ENCODE results near the gene TFDP2.
"Not testable (repeated sequence)": the region's sequence is repeated elsewhere in the genome, so short reads cannot be mapped to it uniquely, and the experiment has no call there.

Gene TFDP2

GRCh38 chr3:142081178-142081577, 68.2 kb downstream of the TFDP2 start:
- no peak overlapping the region for H3K4me3 ChIP-seq (ENCODE audit: low read length)
- DNase-seq (ENCODE audit: low read depth, low spot score): no peak

GRCh38 chr3:142077859-142078500, 71.4 kb downstream of the TFDP2 start:
- DNase-seq (ENCODE audit: low read depth, low spot score): no peak

DNA sequence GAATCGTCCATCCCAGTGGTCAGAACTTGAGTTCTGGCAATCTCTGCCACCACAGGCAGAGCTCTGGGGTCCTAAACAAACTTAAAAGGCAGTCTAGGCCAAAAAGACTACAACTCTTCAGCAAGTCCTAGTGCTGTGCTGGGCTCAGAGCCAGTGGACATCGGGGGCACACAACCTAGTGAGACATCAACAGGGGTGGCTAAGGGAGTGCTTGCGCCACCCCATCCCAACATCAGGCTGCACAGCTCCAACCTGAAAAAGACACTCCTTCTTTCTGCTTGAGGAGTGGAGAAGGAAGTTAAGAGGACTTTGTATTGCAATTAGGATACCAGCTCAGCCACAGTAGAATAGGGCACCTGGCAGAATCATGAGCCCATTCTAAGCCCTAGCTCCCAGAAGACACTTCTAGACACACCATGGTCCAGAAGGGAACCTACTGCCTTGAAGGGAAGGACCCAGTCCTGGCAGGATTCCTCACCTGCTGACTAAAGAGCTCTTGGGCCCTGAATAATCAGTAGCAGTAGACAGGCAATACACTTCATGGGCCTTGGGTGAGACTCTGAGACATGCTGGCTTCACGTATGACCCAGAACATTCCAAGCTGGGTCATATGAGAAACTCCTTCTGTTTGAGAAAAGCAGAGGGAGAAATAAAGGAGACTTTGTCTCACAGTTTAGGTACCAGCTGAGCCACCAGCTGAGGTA, 72.0 kb downstream of the TFDP2 start:
- H3K4me3 ChIP-seq (ENCODE audit: low read length): no peak overlapping the region
- DNase-seq (ENCODE audit: low read depth, low spot score): no peak

More at GRCh38 chr3:142077859-142078500, 71.4 kb downstream of the TFDP2 start:
- H3K4me3 ChIP-seq (ENCODE audit: low read length): no peak overlapping the region

DNA sequence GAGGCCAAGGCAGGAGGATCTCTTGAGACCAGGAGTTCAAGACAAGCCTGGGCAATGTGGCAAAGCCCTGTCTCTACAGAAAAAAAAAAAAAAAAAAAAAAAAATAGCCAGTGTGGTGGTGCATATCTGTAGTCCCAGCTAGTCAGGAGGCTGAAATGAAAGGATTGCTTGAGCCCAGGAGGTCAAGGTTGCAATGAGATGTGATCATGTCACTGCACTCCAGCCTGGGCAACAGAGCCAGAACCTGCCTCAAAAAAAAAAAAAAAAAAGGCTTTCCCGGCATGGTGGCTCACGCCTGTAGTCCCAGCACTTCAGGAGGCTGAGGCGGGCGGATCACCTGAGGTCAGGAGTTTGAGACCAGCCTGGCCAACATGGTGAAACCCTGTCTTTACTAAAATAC, 73.7 kb downstream of the TFDP2 start:
- not testable (repeated sequence) for DNase-seq (ENCODE audit: low read depth, low spot score); H3K4me3 ChIP-seq (ENCODE audit: low read length)

DNA sequence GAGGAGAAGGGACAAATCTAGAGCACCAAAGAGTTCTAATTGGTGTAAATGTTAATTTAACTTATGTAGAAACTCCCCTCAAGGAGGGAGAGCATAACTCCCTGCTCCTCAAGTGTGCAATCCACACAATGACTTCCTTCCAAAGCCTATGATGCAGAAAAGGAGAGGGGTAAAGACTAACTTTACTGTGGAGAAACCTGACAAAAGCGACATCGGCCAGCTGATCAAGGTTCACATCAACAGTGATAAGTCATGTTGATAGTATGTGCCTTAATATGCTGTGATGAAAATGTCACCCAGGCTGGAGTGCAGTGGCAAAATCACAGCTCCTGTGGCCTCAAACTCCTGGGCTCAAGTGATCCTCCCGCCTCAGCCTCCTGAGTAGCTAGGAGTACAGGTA, 76.5 kb downstream of the TFDP2 start:
- DNase-seq (ENCODE audit: low read depth, low spot score): no peak
- H3K4me3 ChIP-seq (ENCODE audit: low read length): no peak overlapping the region

DNA sequence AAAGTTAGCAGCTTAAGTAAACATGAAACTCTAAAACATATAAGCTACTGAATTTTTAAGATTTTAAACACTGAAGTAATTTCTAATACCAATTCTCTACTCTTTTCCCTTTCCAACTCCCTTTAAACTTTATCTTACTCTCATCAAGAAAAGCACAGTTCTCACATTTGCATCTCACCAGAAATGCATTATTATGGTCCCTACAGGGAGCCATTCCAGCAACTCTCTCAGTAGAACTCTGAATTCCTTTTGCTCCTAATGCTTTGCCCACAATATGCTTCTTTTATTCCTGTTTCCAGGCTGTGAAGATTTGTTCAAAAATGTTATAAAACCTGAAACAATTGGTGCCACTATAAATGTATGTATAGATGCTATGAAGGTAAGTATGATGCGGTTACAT, 83.4 kb downstream of the TFDP2 start:
- no peak overlapping the region for H3K4me3 ChIP-seq (ENCODE audit: low read length)
- DNase-seq (ENCODE audit: low read depth, low spot score): no peak

GRCh38 chr3:142065344-142065743, 84.0 kb downstream of the TFDP2 start:
- DNase-seq (ENCODE audit: low read depth, low spot score): no peak
- H3K4me3 ChIP-seq (ENCODE audit: low read length): no peak overlapping the region

DNA sequence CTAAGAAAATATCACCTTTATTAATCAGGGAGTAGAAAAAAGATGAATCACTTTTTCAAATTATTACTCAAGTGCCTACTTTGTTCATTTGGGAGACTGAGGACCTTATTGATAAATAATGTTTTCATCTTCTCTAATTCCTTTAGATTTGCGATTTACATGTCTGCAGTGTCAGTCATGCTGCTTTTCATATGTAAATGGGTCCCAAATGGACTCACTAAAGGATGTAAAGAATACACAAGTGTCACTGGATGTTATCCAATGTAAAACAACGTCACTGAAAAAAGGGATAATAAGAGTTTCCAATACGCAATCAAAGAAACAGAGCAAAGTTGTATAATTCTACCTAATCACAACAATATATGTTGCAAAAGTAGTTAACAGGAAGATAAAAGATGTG, 84.9 kb downstream of the TFDP2 start:
- no peak overlapping the region for H3K4me3 ChIP-seq (ENCODE audit: low read length)
- no peak for DNase-seq (ENCODE audit: low read depth, low spot score)

GRCh38 chr3:142057331-142057725, 92.0 kb downstream of the TFDP2 start:
- no peak for DNase-seq (ENCODE audit: low read depth, low spot score)

GRCh38 chr3:142056656-142057330, 92.6 kb downstream of the TFDP2 start:
- no peak for DNase-seq (ENCODE audit: low read depth, low spot score)
- H3K4me3 ChIP-seq (ENCODE audit: low read length): no peak overlapping the region

More at GRCh38 chr3:142057331-142057725, 92.0 kb downstream of the TFDP2 start:
- H3K4me3 ChIP-seq (ENCODE audit: low read length): no peak overlapping the region

GRCh38 chr3:142053835-142054234, 95.5 kb downstream of the TFDP2 start:
- DNase-seq (ENCODE audit: low read depth, low spot score): no peak

GRCh38 chr3:142053244-142053643, 96.1 kb downstream of the TFDP2 start:
- DNase-seq (ENCODE audit: low read depth, low spot score): no peak

More at GRCh38 chr3:142053835-142054234, 95.5 kb downstream of the TFDP2 start:
- H3K4me3 ChIP-seq (ENCODE audit: low read length): no peak overlapping the region

GRCh38 chr3:142051351-142051750, 98.0 kb downstream of the TFDP2 start:
- no peak overlapping the region for H3K4me3 ChIP-seq (ENCODE audit: low read length)
- DNase-seq (ENCODE audit: low read depth, low spot score): no peak

More at GRCh38 chr3:142053244-142053643, 96.1 kb downstream of the TFDP2 start:
- no peak overlapping the region for H3K4me3 ChIP-seq (ENCODE audit: low read length)

GRCh38 chr3:142047021-142047369, 102.3 kb downstream of the TFDP2 start:
- H3K4me3 ChIP-seq (ENCODE audit: low read length): no peak overlapping the region
- DNase-seq (ENCODE audit: low read depth, low spot score): no peak

DNA sequence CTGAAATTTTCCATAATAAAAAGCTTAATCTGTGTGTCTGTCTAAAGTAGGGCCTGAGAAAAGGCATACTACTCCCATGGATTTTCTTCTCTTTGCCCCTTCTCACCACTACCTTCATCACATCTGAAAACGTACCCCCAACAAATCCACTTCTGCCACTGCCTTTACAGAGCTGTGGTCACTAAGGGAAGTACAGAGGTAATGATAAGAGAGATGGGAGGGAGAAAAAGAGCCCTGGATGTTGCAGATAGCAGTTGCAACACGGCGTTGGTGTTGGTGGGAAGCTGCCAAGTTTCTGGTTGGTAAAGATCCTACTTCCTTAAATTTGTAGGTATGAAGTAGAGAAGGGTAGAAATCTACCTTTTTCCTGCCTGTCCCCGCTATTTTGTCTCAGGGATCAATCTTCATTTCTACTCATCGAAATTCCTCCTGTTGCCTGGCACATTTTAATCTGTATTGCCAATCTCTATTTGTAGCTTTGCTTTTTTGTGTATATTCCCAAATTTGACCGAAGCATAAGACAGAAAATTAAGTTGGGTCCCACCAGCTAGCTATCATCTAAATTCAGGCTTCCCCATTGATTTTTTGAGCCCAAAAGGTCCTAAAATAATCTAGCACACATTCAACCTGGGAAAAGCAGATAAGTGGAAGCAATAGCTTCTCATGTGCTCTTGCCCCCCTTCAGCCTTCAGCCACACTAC, 102.9 kb downstream of the TFDP2 start:
- no peak overlapping the region; the same call in 1 of the 2 replicates for H3K4me3 ChIP-seq (ENCODE audit: low read length)
- peak; percentile 76 for DNase-seq (ENCODE audit: low read depth, low spot score)

GRCh38 chr3:142040941-142041491, 108.3 kb downstream of the TFDP2 start:
- DNase-seq (ENCODE audit: low read depth, low spot score): no peak
- H3K4me3 ChIP-seq (ENCODE audit: low read length): no peak overlapping the region

DNA sequence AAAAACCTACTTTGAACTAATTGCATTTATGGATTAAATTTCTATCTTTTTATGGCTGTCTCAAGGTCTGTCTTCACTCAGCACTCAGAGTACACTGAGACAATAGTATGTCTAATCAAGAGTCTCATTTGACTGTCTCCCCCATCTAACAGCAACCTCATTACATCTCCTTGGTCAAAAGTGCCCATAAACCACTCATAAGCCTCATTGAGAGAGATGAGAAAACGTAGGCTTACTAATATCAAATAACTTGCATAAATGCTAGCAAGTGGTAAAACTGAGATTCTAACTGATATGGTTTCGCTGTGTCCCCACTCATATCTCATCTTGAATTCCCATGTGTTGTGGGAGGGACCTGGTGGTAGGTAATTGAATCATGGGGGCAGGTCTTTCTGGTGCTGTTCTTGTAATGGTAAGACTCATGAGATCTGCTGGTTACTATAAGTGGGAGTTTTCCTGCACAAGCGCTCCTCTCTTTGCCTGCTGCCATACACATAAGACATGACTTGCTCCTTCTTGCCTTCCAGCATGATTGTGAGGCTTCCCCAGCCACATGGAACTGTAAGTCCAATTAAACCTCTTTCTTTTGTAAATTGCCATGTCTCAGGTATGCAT, 113.9 kb downstream of the TFDP2 start:
- H3K4me3 ChIP-seq (ENCODE audit: low read length): no peak overlapping the region
- no peak for DNase-seq (ENCODE audit: low read depth, low spot score)

GRCh38 chr3:142033292-142033691, 116.1 kb downstream of the TFDP2 start:
- H3K4me3 ChIP-seq (ENCODE audit: low read length): no peak overlapping the region
- DNase-seq (ENCODE audit: low read depth, low spot score): no peak

- no peak overlapping the region for H3K4me3 ChIP-seq (ENCODE audit: low read length)
- DNase-seq (ENCODE audit: low read depth, low spot score): no peak
These were observed 117.8 kb downstream of the TFDP2 start for GRCh38 chr3:142031575-142031974.

Data from Jurkat, Clone E6-1 (cell line).